ENCODE measurements around the gene PITRM1.

DNA sequence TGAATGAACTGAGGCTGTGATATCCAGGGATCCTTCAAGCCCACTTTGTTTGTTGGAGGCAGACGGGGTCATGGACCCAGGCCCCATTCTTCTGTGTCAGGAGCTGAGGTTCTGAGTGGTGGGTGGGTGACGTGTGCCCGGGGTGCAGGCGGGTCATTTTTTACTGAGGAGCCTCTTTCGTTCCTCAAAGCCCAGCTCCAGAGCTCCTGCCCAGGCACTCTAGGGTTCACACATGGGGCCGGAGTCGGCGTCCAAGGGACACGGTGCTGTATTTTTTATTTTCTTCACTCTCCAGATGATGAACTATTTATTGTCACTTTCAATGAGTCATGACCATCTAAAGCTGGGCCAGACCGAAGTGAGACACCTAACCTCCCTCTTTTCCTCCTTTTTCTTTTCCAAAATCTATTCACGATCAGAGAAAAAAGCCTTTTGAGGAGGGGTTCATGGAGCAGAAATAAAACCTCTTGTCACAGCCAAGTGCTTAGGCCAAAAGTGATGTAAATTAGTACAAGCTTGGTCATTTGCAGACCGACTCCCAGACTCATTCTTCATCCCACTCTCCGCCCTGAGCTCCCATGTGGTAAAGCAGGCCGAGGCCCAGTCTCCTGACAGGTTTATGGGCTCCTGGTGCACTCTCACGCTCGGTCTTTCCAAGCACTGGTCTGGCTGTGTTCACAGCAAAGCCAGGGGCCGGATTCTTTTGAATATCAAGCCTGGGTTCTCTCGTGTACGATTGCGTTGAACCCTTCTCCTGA is 41.4 kb upstream of the PITRM1 start:
- TF ChIP-seq EP300 (IDR thresholded peaks at IDR 0.05) = no peak
- TF ChIP-seq CTCF (IDR thresholded peaks at IDR 0.05) = no peak

Data from gastroesophageal sphincter (tissue), 3 donors.